Upper lobe of left lung (tissue), 6 donors: Measurements from ENCODE around the gene ALDH9A1. TPM values are rescaled to one million over a fixed set of nuclear protein-coding genes. Genes with fewer than 3 reads are reported as not detected.
A peak's percentile ranks its signal among the peaks of the same experiment; 100 is the strongest.
"Not testable (repeated sequence)": the region's sequence is repeated elsewhere in the genome, so short reads cannot be mapped to it uniquely, and the experiment has no call there.

Experiments used
- ATAC-seq, 2 donors: fragments of 200-7000 bp; cut with Tn5 transposase; one replicate each; pipeline ENCODE4 v1.9.1; 2022; ENCODE audit warnings: mild to moderate bottlenecking in 2 of 2, moderate library complexity in 2 of 2; ENCODE audit not compliant: low FRiP score in 2 of 2
- DNase-seq, 2 donors: peaks; one replicate each; pipeline ENCODE4 v3.0.0-alpha.2; 2019 to 2020
- H3K27ac ChIP-seq, 4 donors: fragments of 200-600 bp; sonication (generic); one replicate each; pipeline ENCODE4 v1.5.1; 2016 to 2019
- H3K27me3 ChIP-seq, 4 donors: fragments of 200-600 bp; sonication (generic); one replicate each; pipeline ENCODE4 v1.5.1; 2017 to 2019
- H3K36me3 ChIP-seq, 4 donors: fragments of 200-600 bp; sonication (generic); one replicate each; pipeline ENCODE4 v1.5.1; 2016 to 2019
- H3K4me1 ChIP-seq, 4 donors: fragments of 200-600 bp; sonication (generic); one replicate each; pipeline ENCODE4 v1.5.1; 2018 to 2019
- H3K4me3 ChIP-seq, 4 donors: fragments of 200-600 bp; sonication (generic); one replicate each; pipeline ENCODE4 v1.5.1; 2017 to 2019; ENCODE audit warnings: mild to moderate bottlenecking in 2 of 4, moderate library complexity in 1 of 4
- H3K9me3 ChIP-seq, 4 donors: fragments of 200-600 bp; sonication (generic); one replicate each; pipeline ENCODE4 v1.5.1; 2018 to 2019
- CTCF ChIP-seq, 6 experiments: fragments of 450-650 bp in 4 of 6; fragments of 200-600 bp in 2 of 6; sonication (generic) in 2 of 6; IDR thresholded peaks; one replicate each; pipeline ENCODE4 v1.5.1; 2016 to 2019; ENCODE audit warnings: antibody characterized with exemption in 6 of 6
- EP300 ChIP-seq, 4 donors: sonication (generic); formaldehyde crosslinking; IDR thresholded peaks; one replicate each; pipeline ENCODE4 v1.5.1; 2017; ENCODE audit warnings: antibody characterized with exemption in 4 of 4, control low read depth in 2 of 4
- POLR2A ChIP-seq, 4 donors: fragments of 450-650 bp; IDR thresholded peaks; one replicate each; pipeline ENCODE4 v1.5.1; 2016 to 2017; ENCODE audit warnings: antibody characterized with exemption in 4 of 4, mild to moderate bottlenecking in 2 of 4
- POLR2AphosphoS5 ChIP-seq, 2 donors: sonication (generic); formaldehyde crosslinking; IDR thresholded peaks; one replicate each; pipeline ENCODE4 v1.5.1; 2017; ENCODE audit warnings: antibody characterized with exemption in 2 of 2
- WGBS, 2 donors: methylation state at CpG; one replicate each; pipeline ENCODE4 v1.1.5; 2017 to 2018; 5-methylcytosine and 5-hydroxymethylcytosine counted together
- total RNA-seq, 6 donors: library from RNA; depleted of rRNA in 4 of 6; stranded (reverse); fragments of >200 nt in 4 of 6; gene quantifications; one replicate each; pipeline versions ENCODE4 v1.1.0 to v1.2.1, GENCODE V29; 2016 to 2021
- donor health status: DM: no; HTN: no; CAD: no; lungs with moderate emphysema.
- donor health status: DM: no; HTN: yes; CAD: no; lungs with severe emphysema.

Gene ALDH9A1
- total RNA-seq, 6 donors from 2014 or later, result 29.3 to 64.1 (median 48.1) TPM

DNA sequence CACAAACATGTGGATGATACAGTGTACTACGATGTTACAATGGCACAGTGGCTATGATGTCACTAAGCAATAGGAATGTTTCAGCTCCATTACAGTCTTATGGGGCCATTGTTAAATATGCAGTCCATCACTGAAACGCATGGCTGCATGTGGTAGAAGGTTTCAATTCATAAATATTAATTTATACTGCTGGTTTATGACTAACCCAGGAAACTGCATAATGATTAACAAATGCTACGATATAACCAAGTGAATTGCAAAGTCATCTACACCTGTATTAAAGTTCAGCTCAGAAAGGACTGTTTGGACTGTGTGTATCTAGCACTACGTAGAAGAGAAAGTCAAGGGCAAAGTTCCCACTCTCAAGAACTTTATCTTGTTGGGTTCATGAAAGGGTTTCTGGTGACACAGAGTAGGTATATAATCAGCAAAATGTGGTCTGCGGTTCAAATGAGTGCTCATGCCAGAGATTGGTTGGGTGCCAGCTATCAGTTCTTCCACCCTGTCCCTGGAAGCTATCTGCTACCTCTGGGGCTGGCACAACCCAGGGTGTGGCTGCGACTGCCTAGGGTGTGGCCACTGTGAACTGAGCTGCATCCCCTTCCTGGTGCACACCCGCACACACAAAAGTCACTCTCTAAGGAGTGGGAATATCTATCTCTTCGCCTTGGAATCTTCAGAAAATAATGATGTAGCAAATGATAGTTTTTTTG is 52.6 kb downstream of the ALDH9A1 start:
- Histone ChIP-seq H3K4me3 (no peak overlapping the region), H3K36me3 (peaks cover 0 to 16% (median 3%) of the 10 kb centered on the region in 4 donors), H3K27me3 (no peaks in the 10 kb centered on the region), H3K4me1 (peaks cover 16 to 49% (median 30%) of the 10 kb centered on the region in 4 donors), H3K27ac (no peak overlapping the region), H3K9me3 (no peaks in the 10 kb centered on the region)
- 61 to 64% methylated on average over 8 of the region's 8 CpGs for whole genome bisulfite sequencing, 2 donors
- peak in 1 of 2 donors; percentile 56 for ATAC-seq
- TF ChIP-seq POLR2A (IDR thresholded peaks at IDR 0.05), result no peak
- no peak for TF ChIP-seq POLR2AphosphoS5 (IDR thresholded peaks at IDR 0.05)
- TF ChIP-seq CTCF (IDR thresholded peaks at IDR 0.05), result no peak
- TF ChIP-seq EP300 (IDR thresholded peaks at IDR 0.05), result no peak
- DNase-seq, result peak in 1 of 2 donors; percentile 32

DNA sequence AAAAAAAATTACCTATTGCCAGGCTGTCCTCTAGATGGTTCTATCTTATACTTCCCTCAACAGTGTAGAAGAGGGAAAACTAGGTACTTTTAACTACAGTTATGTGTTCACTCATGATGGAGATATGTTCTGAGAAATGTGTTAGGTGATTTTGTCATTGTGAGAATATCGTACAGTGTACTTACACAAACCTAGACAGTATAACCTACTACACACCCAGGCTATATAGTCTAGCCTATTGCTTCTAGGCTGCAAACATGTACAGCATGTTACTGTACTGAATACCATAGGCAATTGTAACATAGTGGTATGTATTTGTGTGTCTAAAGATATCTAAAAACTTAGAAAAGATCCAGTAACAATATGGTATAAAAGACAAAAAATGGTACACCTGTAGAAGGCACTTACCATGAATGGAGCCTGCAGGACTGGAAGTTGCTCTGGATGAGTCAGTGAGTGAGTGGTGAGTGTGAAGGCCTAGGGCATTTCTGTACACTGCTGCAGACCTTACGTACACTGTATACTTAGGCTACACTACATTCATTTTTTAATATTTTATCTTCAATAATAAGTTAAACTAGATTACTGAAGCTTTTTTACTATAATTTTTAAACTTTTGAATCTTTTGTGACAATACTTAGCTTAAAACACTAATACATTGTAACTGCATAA is 54.2 kb downstream of the ALDH9A1 start:
- no peak for DNase-seq
- ATAC-seq, result no peak
- Histone ChIP-seq H3K4me1 (peaks cover 19 to 58% (median 31%) of the 10 kb centered on the region in 4 donors), H3K4me3 (no peak overlapping the region), H3K27ac (no peak overlapping the region), H3K27me3 (no peaks in the 10 kb centered on the region), H3K36me3 (peaks cover 0 to 9% (median 0%) of the 10 kb centered on the region in 4 donors), H3K9me3 (no peaks in the 10 kb centered on the region)
- TF ChIP-seq POLR2A (IDR thresholded peaks at IDR 0.05) (no peak), POLR2AphosphoS5 (IDR thresholded peaks at IDR 0.05) (no peak), CTCF (IDR thresholded peaks at IDR 0.05) (no peak), EP300 (IDR thresholded peaks at IDR 0.05) (no peak)
- 84 to 92% methylated on average over 2 of the region's 2 CpGs for WGBS, 2 donors

DNA sequence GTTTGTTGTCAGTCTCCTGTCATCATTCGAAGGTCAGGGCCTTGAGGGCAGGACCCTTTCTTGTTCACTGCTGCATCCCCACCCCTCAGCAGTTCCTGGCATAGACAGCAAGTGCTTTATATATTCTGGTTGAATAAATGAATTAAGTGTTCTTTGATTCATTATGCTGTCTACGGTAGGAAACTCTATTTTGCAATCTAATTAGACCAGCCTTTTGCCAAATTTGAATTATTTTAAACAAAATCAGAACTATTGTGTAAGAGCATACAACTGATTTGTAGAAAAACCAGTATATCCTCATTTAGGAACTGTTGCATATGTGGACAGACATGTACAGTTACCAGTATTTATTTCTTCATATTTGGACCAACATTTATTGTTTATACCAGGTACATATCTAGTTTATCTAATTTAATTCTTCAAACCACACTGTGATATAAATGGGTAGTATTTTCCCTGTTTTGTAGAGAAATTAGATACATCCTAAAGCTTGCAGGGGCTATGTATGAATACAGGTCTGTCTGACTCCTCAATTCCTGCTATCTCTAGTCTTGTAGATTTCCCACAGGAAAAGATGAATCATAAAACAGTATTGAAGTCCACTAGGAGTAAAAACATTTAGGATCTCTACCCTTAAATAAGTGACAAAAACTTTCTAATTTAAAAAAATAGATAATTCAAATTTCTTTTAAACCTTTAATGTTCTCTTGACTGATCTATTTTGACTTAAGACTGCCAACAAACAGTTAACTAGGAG is 57.0 kb downstream of the ALDH9A1 start:
- H3K36me3 ChIP-seq, result peaks cover 0 to 12% (median 0%) of the 10 kb centered on the region in 4 donors
- ATAC-seq, result no peak
- no peaks in the 10 kb centered on the region for H3K27me3 ChIP-seq
- DNase-seq, result no peak
- 45 to 56% methylated on average over 2 of the region's 2 CpGs for WGBS, 2 donors
- H3K9me3 ChIP-seq, result no peaks in the 10 kb centered on the region
- H3K4me1 ChIP-seq, result peaks cover 34 to 63% (median 52%) of the 10 kb centered on the region in 4 donors
- no peak for TF ChIP-seq CTCF (IDR thresholded peaks at IDR 0.05)
- no peak for TF ChIP-seq EP300 (IDR thresholded peaks at IDR 0.05)
- TF ChIP-seq POLR2A (IDR thresholded peaks at IDR 0.05), result no peak
- no peak for TF ChIP-seq POLR2AphosphoS5 (IDR thresholded peaks at IDR 0.05)
- no peak overlapping the region for H3K4me3 ChIP-seq
- H3K27ac ChIP-seq, result peak overlapping the region in 1 of 4 donors; percentile 45

DNA sequence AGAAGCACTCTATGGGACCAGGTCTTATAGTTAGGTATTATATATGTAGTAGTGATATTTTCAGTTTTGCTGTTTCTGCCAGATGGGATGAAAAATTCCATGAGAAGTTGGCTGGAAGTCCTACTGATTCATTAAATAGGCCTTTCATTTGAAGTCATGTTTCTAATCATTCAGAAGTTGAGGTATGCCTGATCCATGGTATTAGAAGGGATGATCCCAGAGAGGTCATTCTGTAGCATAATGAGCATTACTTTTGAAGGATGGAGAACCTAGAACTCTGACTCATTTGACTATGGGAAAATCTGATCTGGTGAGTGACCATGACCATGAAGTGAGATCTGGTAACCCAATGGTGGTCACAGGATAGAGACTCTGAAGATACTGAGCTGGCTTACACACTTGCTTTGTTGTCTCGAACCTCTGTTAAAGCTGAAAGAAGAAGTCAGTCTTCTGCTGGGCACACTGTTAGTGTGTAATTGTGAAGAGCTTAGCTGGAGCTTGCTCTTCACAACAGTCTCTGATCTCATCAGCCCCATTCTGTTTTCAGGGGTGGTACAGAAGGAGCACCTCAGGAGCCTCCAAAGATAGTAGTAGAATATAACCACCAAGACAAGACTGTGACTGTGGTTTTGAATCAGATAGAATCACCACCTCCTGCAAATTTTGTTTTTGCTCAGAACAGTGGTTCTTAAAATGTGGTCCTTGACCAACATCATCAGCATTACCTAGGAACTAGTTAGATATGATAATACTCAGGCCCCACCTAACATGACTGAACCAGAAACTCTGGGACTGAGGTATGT is 58.3 kb downstream of the ALDH9A1 start:
- WGBS, 2 donors, result 92 to 100% methylated on average over 1 of the region's 1 CpG
- ATAC-seq (no peak), DNase-seq (no peak)
- Histone ChIP-seq H3K36me3 (peaks cover 0 to 12% (median 0%) of the 10 kb centered on the region in 4 donors), H3K27ac (peak overlapping the region in 1 of 4 donors; percentile 34), H3K9me3 (no peaks in the 10 kb centered on the region), H3K4me3 (no peak overlapping the region), H3K27me3 (no peaks in the 10 kb centered on the region), H3K4me1 (peaks cover 32 to 62% (median 53%) of the 10 kb centered on the region in 4 donors)
- TF ChIP-seq EP300 (IDR thresholded peaks at IDR 0.05) (no peak), POLR2A (IDR thresholded peaks at IDR 0.05) (no peak), POLR2AphosphoS5 (IDR thresholded peaks at IDR 0.05) (no peak), CTCF (IDR thresholded peaks at IDR 0.05) (no peak)

DNA sequence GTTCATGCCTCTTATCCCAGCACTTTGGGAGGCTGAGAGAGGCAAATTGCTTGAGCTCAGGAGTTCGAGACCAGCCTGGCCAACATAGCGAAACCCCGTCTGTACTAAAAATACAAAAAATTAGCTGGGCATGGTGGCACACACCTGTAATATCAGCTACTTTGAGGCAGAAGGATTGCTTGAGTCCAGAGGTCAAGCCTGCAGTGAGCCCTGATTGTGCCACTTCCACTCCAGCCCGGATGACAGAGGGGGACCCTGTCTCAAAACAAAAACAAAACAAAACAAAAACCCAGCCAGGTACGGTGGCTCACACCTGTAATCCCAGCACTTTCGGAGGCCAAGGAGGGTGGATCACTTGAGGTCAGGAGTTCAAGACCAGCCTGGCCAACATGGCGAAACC is 60.2 kb downstream of the ALDH9A1 start:
- not testable (repeated sequence) for H3K9me3 ChIP-seq, DNase-seq, H3K4me3 ChIP-seq, ATAC-seq, H3K27me3 ChIP-seq
- Histone ChIP-seq H3K27ac (peak overlapping the region; percentile 41 to 68 (median 68)), H3K36me3 (peaks cover 0 to 12% (median 0%) of the 10 kb centered on the region in 4 donors), H3K4me1 (peaks cover 49 to 74% (median 68%) of the 10 kb centered on the region in 4 donors)
- WGBS, 2 donors, result 88 to 97% methylated on average over 7 of the region's 7 CpGs
